GM21526 (cell line): ENCODE results near the gene ERGIC2.

Source experiments
- ATAC-seq: cut with Tn5 transposase; IDR thresholded peaks from one replicate; pipeline ENCODE4 v1.9.1; 2021; ENCODE audit warnings: moderate library complexity; ENCODE audit not compliant: unreplicated experiment, low FRiP score

The ERGIC2 gene

DNA sequence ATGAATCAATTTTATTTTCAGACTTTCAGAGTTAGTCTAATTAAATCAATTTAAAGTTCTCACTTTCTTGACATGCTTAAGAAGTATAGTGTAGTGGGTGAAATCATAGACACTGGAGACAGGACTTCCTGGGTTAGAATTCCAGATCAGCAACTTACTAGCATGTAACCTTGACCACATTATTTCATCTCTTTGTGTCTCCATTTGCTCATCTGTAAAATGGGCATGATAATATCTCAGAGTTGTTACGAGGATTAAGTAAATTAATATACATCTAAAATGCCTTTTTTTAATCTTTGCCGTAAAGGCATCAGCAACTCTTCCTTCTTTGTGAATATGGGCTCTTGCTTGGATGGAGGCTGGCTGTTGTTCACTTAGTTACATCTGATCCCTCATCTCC is 1.3 kb upstream of the ERGIC2 start:
- ATAC-seq: no peak

DNA sequence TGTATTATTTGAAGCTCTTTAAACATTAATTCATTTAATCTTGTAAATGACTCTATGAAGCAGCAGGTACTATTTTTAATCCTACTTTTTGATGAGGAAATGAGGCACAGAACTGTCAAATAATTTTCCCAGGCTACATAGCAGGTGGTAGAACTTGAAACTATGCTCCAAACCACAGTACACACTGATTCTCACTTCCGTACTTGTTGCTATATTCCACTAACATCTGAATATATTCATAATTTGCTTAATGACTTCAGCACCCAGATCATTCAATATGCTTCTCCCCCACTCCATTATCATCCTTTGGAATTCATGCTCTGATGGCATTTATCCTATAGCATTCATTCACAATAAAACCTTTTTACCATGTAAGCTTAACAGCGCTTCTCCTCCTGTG is 4.9 kb downstream of the ERGIC2 start:
- ATAC-seq: no peak

DNA sequence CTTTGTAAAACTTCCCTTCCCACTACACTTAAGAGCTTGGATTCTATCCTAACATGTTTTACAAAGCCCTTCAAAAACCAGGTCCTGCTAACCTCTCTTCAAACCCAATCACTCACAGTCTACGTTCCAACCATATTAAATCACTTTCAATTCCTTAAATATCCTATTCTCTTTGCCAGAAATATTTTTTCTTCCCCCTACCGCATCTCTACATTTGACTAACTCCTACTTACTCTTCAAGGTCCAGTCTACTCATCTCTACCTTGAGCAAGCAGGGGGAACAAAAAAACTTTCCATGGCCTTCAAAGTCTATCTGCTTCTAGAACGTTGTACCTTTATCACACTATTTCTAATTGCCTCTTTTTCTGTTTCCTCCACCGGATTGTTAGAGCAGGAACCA is 6.1 kb downstream of the ERGIC2 start:
- no peak for ATAC-seq

DNA sequence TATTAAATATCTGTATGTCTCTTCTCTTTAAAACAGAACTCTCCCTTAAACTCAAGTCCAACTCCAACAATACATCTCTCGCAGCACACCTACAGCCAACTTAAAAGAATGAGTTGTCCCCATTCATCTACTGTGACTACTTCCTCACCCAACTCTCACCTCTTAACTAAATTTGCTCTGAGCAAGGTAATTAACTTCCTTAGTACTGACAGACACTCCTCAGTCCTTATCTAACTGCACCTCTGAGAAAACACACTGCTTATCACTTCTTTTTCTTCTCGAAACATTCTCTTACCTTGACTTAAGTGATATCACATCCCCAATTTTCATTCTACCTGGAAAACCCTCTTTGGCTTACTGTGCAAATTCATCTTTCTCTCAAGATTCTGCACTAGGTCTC is 7.0 kb downstream of the ERGIC2 start:
- ATAC-seq: no peak

DNA sequence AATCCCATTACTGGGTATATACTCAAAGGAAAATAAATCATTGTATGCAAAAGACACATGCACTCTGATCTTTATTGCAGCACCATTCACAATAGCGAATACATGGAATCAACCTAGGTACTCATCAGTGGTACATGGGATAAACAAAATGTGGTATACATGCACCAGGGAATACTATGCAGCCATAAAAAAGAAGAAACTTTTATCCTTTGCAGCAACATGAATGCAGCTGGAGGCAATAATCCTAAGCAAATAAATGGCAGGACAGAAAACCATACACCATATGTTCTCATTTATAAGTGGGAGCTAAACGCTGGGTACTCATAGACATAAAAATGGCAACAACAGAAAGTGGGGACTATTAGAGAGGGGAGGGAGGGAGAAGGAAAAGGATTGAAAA is 15.9 kb downstream of the ERGIC2 start:
- no peak for ATAC-seq

DNA sequence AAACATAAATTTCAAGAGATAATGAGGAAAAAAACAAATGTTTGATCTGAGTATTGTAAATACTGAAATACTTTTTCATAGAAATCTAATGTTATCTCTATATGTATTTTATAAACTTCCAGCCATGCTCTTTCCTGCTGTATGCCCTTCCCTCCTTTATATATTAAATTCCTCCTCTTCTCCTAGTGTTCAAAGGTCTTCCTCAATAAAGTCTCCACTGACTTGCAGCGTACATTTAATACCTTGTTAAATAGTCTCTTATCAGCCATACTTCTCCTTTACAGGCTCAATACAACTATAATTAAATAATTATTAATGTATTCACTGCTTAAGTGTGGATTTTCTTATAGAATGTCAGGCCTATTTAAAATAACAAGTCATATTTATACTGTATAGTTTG is 26.0 kb downstream of the ERGIC2 start:
- no peak for ATAC-seq

DNA sequence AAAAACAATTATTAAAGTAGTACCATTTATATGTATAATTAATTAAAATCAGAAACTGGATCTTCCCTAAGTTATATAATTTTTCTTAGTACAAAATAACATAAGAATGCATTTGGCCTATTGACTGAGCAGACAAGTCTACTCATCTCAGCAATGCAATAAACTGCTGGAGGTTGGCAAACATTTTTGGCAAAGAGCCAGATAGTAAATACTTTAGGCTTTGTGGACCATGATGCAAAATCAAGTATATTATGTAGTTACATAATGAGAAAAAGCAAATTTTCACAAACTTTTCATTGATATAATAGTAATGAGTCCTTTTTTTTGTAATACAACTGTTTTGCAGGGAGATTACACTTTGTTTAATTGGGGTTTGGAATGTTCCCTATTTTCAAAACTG is 30.9 kb downstream of the ERGIC2 start:
- no peak for ATAC-seq

DNA sequence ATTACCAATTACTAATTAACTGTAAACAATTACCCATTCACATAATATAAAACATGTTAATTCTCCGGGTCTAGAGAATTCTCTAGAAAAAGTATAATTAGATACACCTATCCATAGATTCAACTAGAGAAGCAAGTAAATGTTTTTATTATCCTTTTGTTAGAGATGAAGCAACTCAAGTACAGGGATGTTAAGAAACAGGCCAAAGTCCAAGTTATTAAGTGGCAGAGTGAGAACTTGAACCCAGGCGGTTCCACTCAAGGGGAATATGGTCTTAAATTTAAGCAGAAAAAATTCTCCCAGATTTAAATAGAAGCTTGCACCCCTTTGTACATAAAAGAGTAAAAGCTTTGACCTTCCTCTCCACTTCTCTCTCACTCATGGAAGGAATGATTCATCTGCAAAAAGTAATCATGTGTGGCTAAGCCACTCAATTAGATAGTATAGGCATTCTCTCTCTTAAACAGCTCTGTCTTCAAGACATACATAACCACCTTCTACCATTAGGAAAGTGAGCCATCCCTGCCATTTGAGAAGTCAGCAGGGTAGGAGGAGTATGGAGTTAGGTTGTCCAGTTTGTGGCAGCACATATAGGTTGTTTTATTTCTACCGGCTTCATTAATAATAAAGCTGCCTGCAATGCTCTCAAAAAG is 34.1 kb downstream of the ERGIC2 start:
- no peak for ATAC-seq

DNA sequence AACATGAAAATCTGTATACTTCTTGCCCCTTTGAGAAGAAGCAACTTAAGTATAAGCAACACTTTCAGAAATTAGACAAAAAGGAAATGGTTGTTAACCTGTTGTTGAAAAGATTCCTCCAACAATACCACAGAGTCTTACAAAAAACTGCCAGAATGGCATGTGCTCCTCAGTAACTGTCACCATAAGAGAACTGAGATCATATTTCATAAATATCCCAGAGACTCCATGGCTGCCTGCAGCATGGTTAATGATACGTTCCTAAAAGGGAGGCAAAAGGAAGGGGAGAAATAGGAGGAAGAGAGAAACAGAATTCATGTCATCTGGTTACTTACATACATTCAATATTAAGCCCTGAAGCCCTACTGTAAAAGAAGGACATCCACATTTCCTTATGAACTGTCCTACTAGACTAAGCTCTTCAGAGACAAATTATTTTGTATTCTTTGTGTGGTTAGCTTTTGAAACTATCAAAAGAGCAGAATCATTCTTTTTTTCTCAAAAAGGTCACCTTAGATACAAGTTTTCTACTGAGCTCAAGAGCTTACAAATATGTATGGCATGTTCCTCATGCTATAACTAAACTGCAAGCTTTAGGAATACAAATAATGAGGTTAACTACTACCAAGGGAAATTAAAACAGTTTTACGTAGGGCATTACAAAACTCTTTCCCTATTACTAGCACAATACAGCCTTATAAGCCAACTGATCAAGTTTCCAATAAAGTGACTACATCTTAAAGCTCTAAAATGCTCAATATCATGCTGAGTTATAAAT is 37.8 kb downstream of the ERGIC2 start:
- ATAC-seq: no peak

DNA sequence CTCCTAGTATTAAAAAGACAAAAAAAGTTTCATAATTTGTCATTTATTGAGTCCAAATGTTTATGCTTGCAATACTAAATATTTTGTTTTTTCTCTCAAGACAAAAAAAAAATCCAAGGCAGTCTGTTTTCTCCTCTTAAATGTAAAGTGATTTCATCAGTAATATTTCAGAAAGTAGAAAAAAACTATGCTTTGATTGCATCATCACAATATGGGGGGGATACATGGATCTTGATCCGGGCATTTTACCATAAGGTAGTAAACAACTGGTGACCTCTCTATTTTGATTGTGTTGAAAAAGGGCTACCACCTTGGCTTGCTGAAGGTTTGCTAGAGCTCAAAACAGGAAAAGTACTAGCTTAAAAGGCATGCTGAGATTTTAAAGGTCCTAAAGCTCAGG is 43.6 kb downstream of the ERGIC2 start:
- no peak for ATAC-seq

DNA sequence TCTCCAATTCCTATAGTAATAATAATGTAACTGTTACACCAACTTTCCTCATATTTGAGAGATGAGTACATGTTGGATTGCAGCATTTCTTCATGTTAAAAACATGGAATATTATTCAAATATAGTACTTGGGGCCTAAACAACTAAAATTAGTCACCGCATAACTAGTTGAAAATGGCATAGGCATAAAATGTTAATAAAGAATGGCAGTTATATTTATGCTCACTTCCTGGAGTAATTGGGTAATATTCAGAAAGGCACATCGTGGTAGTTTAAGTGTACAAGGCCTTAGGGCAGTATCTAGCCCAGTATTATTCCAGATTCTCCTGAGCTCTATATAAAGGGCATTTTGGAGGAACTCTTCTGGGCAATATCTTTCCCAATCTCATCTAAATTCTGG is 46.0 kb downstream of the ERGIC2 start:
- ATAC-seq: no peak

DNA sequence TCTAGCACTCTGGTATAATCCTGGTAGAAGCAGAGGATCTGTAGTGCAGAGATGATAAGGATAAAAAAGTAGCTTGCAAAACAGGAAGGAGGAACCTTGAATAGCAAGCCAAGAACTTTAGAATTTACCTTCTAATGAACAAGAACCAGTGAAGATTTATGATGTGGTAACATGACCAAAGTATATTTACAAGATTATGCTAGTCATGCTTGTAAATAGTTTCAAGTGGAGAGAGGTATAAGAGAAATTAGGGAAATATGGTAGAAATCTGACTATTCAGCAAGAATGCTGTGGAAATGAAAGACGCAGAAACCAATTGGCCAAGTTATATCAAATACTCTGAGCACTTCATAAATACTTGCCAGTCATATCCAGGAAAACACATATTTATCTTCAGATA is 47.8 kb downstream of the ERGIC2 start:
- ATAC-seq: no peak

DNA sequence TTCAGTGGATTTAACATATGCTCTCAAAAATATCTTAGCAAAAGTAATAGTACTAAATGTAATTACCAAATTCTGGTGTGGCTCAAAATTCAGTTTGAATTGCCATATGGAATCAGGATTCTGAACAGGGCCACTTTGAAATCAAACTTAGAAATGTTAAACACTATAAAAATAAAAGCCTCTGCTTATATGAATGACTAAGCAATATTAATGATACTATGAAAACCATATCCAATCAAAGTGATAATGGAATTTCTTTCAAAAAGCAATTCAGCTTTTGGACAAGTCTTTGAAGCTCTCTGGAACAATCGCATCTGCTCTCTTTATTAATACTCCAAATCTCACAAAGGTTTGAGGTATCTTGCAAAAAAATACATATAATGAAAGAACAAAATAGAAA is 51.6 kb downstream of the ERGIC2 start:
- no peak for ATAC-seq

DNA sequence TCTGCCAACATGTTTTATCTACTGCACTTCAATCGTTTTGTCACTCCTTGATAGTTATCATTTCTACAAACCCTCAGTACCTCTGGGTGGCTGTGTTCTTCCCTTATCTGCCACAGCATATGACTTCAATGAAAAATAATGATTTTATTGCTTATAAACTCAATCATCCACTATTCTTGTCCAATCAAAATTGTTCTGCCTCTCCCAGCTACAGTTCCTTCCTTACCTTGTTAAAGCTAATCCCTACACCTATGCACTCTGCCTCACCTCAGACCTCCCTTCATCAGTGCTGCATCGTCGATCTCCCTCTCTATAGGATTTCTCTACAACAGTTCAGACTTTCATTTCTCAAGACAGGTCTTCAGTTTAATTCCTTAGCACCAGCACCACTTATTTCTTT is 58.8 kb downstream of the ERGIC2 start:
- no peak for ATAC-seq

DNA sequence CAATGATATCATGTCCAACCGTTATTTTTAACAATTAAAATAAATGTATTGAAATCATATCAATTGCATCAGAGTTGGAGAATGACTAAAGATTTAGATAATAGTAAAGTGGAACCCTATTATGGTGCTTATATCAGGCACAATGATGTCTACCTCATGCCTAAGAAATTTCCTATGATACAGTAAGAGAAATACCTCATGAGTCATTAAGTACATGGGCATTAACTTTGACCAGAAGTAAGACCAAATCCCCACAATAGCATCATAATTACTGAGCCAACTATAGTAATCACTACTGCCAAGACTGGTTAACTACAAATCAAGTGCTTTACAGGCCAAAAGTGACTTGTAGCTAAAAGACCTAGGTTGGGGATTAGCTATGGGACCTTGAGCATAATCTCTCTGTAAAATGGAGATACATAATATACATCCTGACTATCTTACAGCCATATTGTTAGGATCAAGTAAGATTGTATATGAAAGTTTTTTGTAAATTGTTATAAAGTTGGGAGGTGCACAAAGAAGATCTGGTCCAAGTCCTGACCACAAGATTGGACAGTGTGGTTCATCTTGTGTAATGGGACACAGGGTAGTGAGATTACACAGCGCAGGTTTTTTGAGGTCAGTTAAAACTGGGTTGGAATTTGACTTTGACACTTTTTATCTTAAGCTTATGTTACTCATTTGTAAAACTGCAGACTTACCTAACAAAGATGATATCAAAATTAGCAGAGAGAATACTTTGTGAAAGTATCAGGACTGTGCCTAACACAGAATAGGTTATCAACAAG is 60.5 kb downstream of the ERGIC2 start:
- ATAC-seq: no peak

DNA sequence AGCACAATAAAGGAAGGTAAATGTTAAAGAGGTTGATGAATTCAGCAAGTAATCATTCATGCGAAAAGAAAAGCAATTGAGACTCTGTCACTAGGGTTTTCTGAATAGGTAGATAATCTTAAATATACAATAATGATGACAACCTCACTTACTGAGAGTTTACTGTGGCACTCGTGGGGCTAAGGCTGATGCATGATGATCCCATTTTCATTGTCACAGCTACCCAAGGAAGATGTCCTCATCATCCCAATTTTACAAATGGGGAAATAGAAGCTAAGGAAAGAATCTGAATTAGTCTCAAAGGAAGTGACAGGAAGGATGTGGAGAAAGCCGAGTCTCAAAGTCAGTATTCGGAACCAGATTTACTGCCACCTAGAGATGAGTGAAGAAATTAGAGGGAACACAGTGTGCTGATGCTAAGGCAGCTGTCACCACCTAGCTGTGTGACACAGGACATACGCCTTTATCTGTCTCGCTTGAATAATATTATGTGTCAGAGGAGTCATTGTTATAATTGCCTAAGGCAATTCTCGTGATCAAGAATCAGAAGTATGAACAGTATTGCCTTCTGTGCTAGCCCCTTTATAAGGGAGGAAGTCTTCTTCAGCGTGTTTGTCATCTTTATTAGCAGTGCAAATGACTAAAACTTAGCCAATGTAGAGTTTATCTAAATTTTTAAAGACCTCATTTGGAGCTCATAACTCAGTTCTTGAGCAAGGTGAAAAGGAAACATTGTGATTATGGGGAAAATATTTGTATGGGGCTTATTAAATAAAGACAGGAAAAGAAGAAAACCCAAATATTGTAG is 63.2 kb downstream of the ERGIC2 start:
- peak; percentile 99 for ATAC-seq

DNA sequence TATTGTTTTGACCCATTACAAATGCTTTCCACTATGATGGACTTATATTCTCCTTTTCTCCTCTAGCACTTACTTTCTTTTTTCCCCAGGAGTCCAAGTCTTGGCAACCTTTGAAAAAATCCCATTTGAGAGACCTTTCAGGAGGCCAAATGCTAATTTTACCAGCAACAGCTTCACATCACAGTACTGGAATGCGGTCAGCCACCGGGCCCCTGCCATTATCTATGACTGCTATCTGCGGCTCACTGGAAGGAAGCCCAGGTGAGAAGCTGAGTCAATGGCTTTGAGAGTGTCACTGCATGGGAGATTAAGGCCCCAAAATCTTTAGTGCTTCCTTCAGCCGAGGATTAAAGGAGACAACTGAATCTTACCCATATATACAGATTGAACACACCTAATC is 64.2 kb downstream of the ERGIC2 start:
- ATAC-seq: no peak

DNA sequence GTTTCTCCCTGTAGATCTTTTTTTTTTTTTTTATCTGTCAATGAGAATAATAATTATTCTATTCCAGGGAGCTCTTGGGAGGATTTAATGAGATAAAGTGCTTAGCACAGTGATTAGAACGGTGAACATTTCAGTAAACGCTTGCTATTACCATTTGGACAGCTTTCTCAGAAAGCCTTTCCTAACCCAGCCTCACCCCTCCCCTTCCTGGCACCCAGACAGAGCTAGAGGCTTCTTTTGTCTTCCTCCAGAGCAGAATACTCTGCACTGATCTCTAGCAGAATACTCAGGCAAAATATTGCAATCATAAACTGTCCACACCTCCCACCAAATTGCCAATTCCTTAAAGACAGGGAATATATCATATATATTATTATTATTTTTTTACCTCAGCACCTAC is 66.6 kb downstream of the ERGIC2 start:
- no peak for ATAC-seq

DNA sequence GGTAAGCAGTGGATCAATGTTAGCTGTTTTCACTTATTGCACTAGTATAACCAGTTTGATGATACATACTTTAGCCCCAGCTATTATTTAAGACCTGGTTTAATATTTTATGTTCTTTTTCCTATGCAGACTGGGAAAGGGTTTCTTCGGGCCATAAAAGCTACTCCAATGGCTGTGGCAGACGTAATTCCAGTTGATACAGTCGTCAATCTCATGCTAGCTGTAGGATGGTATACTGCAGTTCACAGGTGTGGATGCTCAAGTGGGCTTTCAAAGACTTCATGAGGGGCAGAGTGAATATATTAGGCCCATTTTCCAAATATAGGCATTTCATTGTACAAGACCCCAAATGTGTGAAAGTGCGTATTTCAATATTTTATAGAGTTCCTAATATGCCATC is 70.1 kb downstream of the ERGIC2 start:
- ATAC-seq: no peak

DNA sequence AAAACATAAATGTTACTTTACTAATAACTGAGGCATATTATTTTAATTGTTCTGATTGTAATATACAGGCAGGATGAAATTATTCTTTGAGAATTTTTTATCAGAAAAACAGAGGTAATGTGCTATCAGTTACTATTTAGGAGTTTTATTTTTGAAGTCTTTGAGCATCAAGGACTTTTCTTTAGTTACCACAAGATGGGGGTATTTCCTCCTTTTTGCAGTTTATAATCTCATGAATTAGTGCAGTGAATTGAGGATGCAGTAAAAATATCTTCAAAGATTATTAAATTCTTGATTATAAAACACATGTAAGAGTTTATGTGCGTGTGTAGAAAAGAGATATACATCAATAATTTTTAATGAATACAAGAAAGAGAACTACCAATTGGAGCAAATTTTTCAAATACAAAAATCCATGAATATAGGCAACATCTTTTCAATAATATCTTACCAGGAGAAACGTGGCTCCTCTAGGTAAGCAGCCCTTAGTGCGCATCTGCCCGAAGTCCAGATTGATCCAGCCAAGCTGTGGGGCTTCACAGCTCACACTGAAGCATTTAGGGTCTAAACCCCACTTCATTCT is 71.6 kb downstream of the ERGIC2 start:
- no peak for ATAC-seq
